K562 (cell line): ENCODE results near the gene CUX1. TPM values are rescaled to one million over a fixed set of nuclear protein-coding genes. Genes with fewer than 3 reads are reported as not detected.

Experiments
- ATAC-seq: fragments of 200-7000 bp; cut with Tn5 transposase; 3 replicates; pipeline ENCODE4 v1.9.1; 2020; ENCODE audit warnings: moderate library complexity
- BruUV-seq: library from RNA; stranded (reverse); fragments of 400-500 nt; replicated peaks from 2 replicates; lab custom pipeline; 2021; lab: Mats Ljungman, UMichigan
- CTCF ChIA-PET: fragments of 300-600 bp; formaldehyde crosslinking; extraction: SDS; loops from one replicate; lab custom pipeline; 2021; ENCODE audit warnings: low intra/inter-chr PET ratio; lab: Yijun Ruan, JAX
- POLR2A ChIA-PET: fragments of 300-600, 350-650 bp; sonication (Branson Sonifier 250); formaldehyde crosslinking; extraction: SDS; loops from one replicate; lab custom pipeline; 2021; ENCODE audit warnings: antibody characterized with exemption, inconsistent platforms; lab: Yijun Ruan, JAX
- DNase-seq, 4 experiments: peaks; one replicate each; pipeline versions ENCODE4 v3.0.0 to v3.0.0-alpha.2; 2011 to 2018; ENCODE audit warnings: low spot score in 3 of 4, mixed read lengths in 3 of 4; ENCODE audit errors: extremely low read depth in 1 of 4
- FAIRE-seq: peaks from 2 replicates; lab custom pipeline; 2011; peaks lifted over from hg19 to GRCh38; lab: Jason Lieb, UNC
- H2AFZ ChIP-seq: 2 replicates; pipeline ENCODE4 v1.6.0; 2011; ENCODE audit warnings: low read depth, low read length, control low read depth, inconsistent platforms
- H3K27ac ChIP-seq: fragments of 200-600 bp; 3 replicates; pipeline ENCODE4 v1.8.0; 2011; ENCODE audit warnings: low read depth, mild to moderate bottlenecking, control low read depth, inconsistent platforms, low read length, moderate library complexity, mixed read lengths; ENCODE audit errors: extremely low read depth
- H3K27me3 ChIP-seq, 2 experiments: fragments of 300-600 bp in 1 of 2; 2 replicates in 1 of 2; 3 replicates in 1 of 2; pipeline versions ENCODE4 v1.6.0 to v1.8.0; 2011; ENCODE audit warnings: inconsistent platforms in 2 of 2, low read length in 2 of 2, mild to moderate bottlenecking in 1 of 2, mixed read lengths in 1 of 2, moderate library complexity in 1 of 2; ENCODE audit not compliant: control insufficient read depth in 2 of 2, insufficient read depth in 2 of 2
- H3K36me3 ChIP-seq: fragments of 300-600 bp; 3 replicates; pipeline ENCODE4 v1.8.0; 2011; ENCODE audit warnings: mild to moderate bottlenecking, low read length, inconsistent platforms; ENCODE audit not compliant: control insufficient read depth, insufficient read depth
- H3K4me1 ChIP-seq, 2 experiments: fragments of 200-600 bp in 1 of 2; replicated peaks in 1 of 2; 2 replicates in 1 of 2; 3 replicates in 1 of 2; pipeline versions ENCODE4 v1.5.1 to v1.8.0; 2011; ENCODE audit warnings: inconsistent platforms in 2 of 2, low read length in 2 of 2, mild to moderate bottlenecking in 1 of 2, mixed read lengths in 1 of 2, moderate library complexity in 1 of 2; ENCODE audit not compliant: control insufficient read depth in 2 of 2, insufficient read depth in 2 of 2
- H3K4me2 ChIP-seq: 2 replicates; pipeline ENCODE4 v1.6.1; 2011; ENCODE audit warnings: low read length, control low read depth, inconsistent platforms, mixed read lengths; ENCODE audit not compliant: insufficient read depth
- H3K4me3 ChIP-seq: fragments of 200-600 bp; sonication (generic), shearing (Covaris generic); 2 replicates; pipeline ENCODE4 v1.5.1; 2016; ENCODE audit warnings: control low read depth, inconsistent platforms
- H3K79me2 ChIP-seq: fragments of 200-600 bp; 3 replicates; pipeline ENCODE4 v1.8.0; 2011; ENCODE audit warnings: low read length, inconsistent platforms; ENCODE audit not compliant: control insufficient read depth, insufficient read depth
- H3K9ac ChIP-seq, 2 experiments: 2 replicates each; pipeline versions ENCODE4 v1.6.0 to v1.6.1; 2011; ENCODE audit warnings: low read depth in 2 of 2, low read length in 2 of 2, control low read depth in 1 of 2, inconsistent platforms in 1 of 2, mild to moderate bottlenecking in 1 of 2, mixed read lengths in 1 of 2; ENCODE audit not compliant: insufficient read depth in 1 of 2
- H3K9me1 ChIP-seq: one replicate; pipeline ENCODE4 v1.6.0; 2011; ENCODE audit warnings: inconsistent platforms, mild to moderate bottlenecking, low read length, moderate library complexity; ENCODE audit not compliant: control insufficient read depth, insufficient read depth
- H3K9me3 ChIP-seq: replicated peaks from 2 replicates; pipeline ENCODE4 v1.5.1; 2011; ENCODE audit warnings: low read depth, low read length, inconsistent platforms; ENCODE audit not compliant: control insufficient read depth, insufficient read depth
- H4K20me1 ChIP-seq: replicated peaks from 2 replicates; pipeline ENCODE4 v1.6.1; 2011; ENCODE audit warnings: low read length, inconsistent platforms, mixed read lengths; ENCODE audit not compliant: control insufficient read depth, insufficient read depth
- DACH1 ChIP-seq: fragments of 450-650 bp; IDR thresholded peaks from 2 replicates; pipeline ENCODE4 v1.6.1; 2018; ENCODE audit not compliant: partially characterized antibody
- ESRRB ChIP-seq: fragments of 250-450 bp; sonication (Bioruptor Pico); IDR thresholded peaks from 2 replicates; pipeline ENCODE4 v1.5.0; 2020; ENCODE audit warnings: mild to moderate bottlenecking, moderate library complexity, borderline replicate concordance
- ID3 ChIP-seq, 2 experiments: fragments of 250-450 bp in 1 of 2; fragments of 450-650 bp in 1 of 2; sonication (Bioruptor Pico) in 1 of 2; IDR thresholded peaks; 2 replicates each; pipeline versions ENCODE4 v1.6.1 to v1.8.0; 2016 to 2021; ENCODE audit warnings: mild to moderate bottlenecking in 2 of 2, moderate library complexity in 2 of 2, missing compliant biosample characterization in 1 of 2, missing genetic modification characterization in 1 of 2
- MCM7 ChIP-seq, 2 experiments: fragments of 450-650 bp; IDR thresholded peaks; 2 replicates each; pipeline ENCODE4 v1.6.1; 2016 to 2018
- MITF ChIP-seq: IDR thresholded peaks from 2 replicates; pipeline ENCODE4 v1.6.1; 2014; ENCODE audit warnings: antibody characterized with exemption
- NCOA1 ChIP-seq: fragments of 450-650 bp; IDR thresholded peaks from 2 replicates; pipeline ENCODE4 v1.6.1; 2016; ENCODE audit warnings: low read depth
- NFIX ChIP-seq: fragments of 250-450 bp; sonication (Bioruptor Pico); IDR thresholded peaks from 2 replicates; pipeline ENCODE4 v1.4.0; 2020; ENCODE audit warnings: low read depth, mild to moderate bottlenecking, moderate library complexity
- STAG1 ChIP-seq: sonication (generic); formaldehyde crosslinking; IDR thresholded peaks from 2 replicates; pipeline ENCODE4 v1.5.0; 2020; ENCODE audit warnings: missing genetic modification reagents, borderline replicate concordance
- TCF7 ChIP-seq: sonication (generic); IDR thresholded peaks from 2 replicates; pipeline ENCODE4 v1.6.1; 2016; ENCODE audit warnings: antibody characterized with exemption, borderline replicate concordance
- THAP7 ChIP-seq: fragments of 250-450 bp; sonication (Bioruptor Pico); IDR thresholded peaks from 2 replicates; pipeline ENCODE4 v1.5.0; 2021
- ZNF124 ChIP-seq: sonication (generic); formaldehyde crosslinking; IDR thresholded peaks from 2 replicates; pipeline ENCODE4 v1.8.1; 2022; ENCODE audit warnings: missing genetic modification reagents
- ZNF165 ChIP-seq: fragments of 250-450 bp; sonication (Bioruptor Pico); IDR thresholded peaks from 2 replicates; pipeline ENCODE4 v1.4.0; 2020; ENCODE audit warnings: borderline replicate concordance
- ZNF316 ChIP-seq: fragments of 450-650 bp; IDR thresholded peaks from 2 replicates; pipeline ENCODE4 v1.6.1; 2016
- ZNF384 ChIP-seq: IDR thresholded peaks from 2 replicates; pipeline ENCODE4 v1.6.1; 2012; ENCODE audit warnings: low read depth, low read length, improper control_type of control experiment
- ZNF57 ChIP-seq: fragments of 450-650 bp; formaldehyde crosslinking; IDR thresholded peaks from 2 replicates; pipeline ENCODE4 v1.4.0; 2020; ENCODE audit warnings: mild to moderate bottlenecking, moderate library complexity
- ZNF764 ChIP-seq: fragments of 250-450 bp; sonication (Bioruptor Pico); IDR thresholded peaks from 2 replicates; pipeline ENCODE4 v1.4.0; 2020; ENCODE audit warnings: low read depth, mild to moderate bottlenecking, moderate library complexity
- WGBS: fragments of 100-300 bp; shearing (Covaris generic); methylation state at CpG from one replicate; pipeline ENCODE4 v1.1.6; 2016; ENCODE audit warnings: low coverage, mixed read lengths; ENCODE audit not compliant: insufficient coverage; ENCODE audit errors: missing lambda C conversion rate; 5-methylcytosine and 5-hydroxymethylcytosine counted together
- in situ Hi-C: fragments of 300-500 bp; cut with MboI; formaldehyde crosslinking; loops from 4 replicates; pipeline ENCODE4 v1.15.0; 2018; ENCODE audit warnings: inconsistent platforms, mixed read lengths
- intact Hi-C: fragments of 100-400 bp; cut with micrococcal nuclease; formaldehyde crosslinking; loops from 2 replicates; pipeline ENCODE4 v1.14.2; 2022
- polyA plus RNA-seq, 8 experiments: library from polyadenylated mRNA; depleted of rRNA in 4 of 8; stranded (reverse) in 5 of 8; unstranded in 3 of 8; fragments of >200 nt; fragmentation: Nextera tagmentation in 2 of 8; fragmentation: Illumina TruSeq in 1 of 8; extraction: Ambion mirVana in 2 of 8; extraction: Trizol in 1 of 8; gene quantifications; 2 replicates each; pipeline versions ENCODE4 v1.2.1 to v1.2.3, GENCODE V29; 2011 to 2014; ENCODE audit warnings: inconsistent platforms in 1 of 8, missing spikeins in 1 of 8
- total RNA-seq, 7 experiments: library from RNA; depleted of rRNA in 6 of 7; stranded (reverse); fragments of >200 nt in 6 of 7; fragmentation: Illumina TruSeq in 2 of 7; extraction: Trizol in 2 of 7; gene quantifications; 2 replicates each; pipeline versions ENCODE4 v1.2.1 to v1.2.3, GENCODE V29; 2011 to 2021; ENCODE audit warnings: low replicate concordance in 1 of 7

The CUX1 gene
- total and polyA plus RNA-seq, 9 of the 15 experiments (the other 6 are each of a cell fraction or from before 2014, with no cell fraction given): 3.6 to 55.3 (median 25.2) TPM

- Histone ChIP-seq H3K27me3 (no peaks in the 10 kb centered on the region), H3K9me1 (no peaks in the 10 kb centered on the region), H3K4me2 (no peak overlapping the region), H4K20me1 (peaks cover 5% of the 10 kb centered on the region; the same call in 1 of the 2 replicates), H3K9ac (no peak overlapping the region), H3K9me3 (no peaks in the 10 kb centered on the region), H3K36me3 (no peaks in the 10 kb centered on the region; the same call in 2 of the 3 replicates), H3K27ac (no peak overlapping the region), H3K4me1 (peaks cover 18 to 22% of the 10 kb centered on the region in 2 experiments), H3K79me2 (no peaks in the 10 kb centered on the region), H2AFZ (no peak overlapping the region), H3K4me3 (no peak overlapping the region)
- no TSS peak for BruUV-seq
- no peak for DNase-seq
- CTCF ChIA-PET: no interaction called here
- intact Hi-C loops: no loop called here
- no peak for FAIRE-seq
- in situ Hi-C loops: no loop called here
- POLR2A ChIA-PET: interaction anchor here (0.9 to 1.1 kb wide), 2 partner anchors 12 to 16 kb away, joined by 3 read pairs; no protein-coding TSS in a partner anchor
- TF ChIP-seq MITF (no peak), TCF7 (no peak), ZNF316 (no peak), THAP7 (CRISPR knock-in tag) (no peak), ZNF165 (no peak), ZNF124 (CRISPR knock-in tag) (no peak), NCOA1 (no peak), ID3 (CRISPR knock-in tag; IDR thresholded peaks at IDR 0.05) (no peak), ID3 (tag; IDR thresholded peaks at IDR 0.05) (no peak), NFIX (CRISPR knock-in tag) (no peak), ZNF57 (CRISPR knock-in tag) (no peak), ZNF764 (no peak), DACH1 (no peak), ZNF384 (no peak), MCM7 (IDR thresholded peaks at IDR 0.05) (no peak), STAG1 (CRISPR knock-in tag) (no peak), ESRRB (no peak)
- WGBS: 81% methylated on average over 8 of the region's 8 CpGs
- no peak for ATAC-seq
These were observed 437.1 kb downstream of the CUX1 start for GRCh38 chr7:102254521-102254920.
